Ovary (tissue), 3 donors: ENCODE data around the gene PTPRH.
"Not testable (repeated sequence)": the region's sequence is repeated elsewhere in the genome, so short reads cannot be mapped to it uniquely, and the experiment has no call there.

Source experiments
- POLR2A ChIP-seq: fragments of 450-650 bp; IDR thresholded peaks from one replicate; pipeline ENCODE4 v1.6.1; 2017; ENCODE audit warnings: antibody characterized with exemption, mild to moderate bottlenecking, moderate library complexity
- TF ChIP-seq, protein P1 (sequence below), 3 donors: fragments of 450-650 bp in 2 of 3; fragments of 200-600 bp in 1 of 3; IDR thresholded peaks; one replicate each; pipeline versions ENCODE4 v1.5.1 to v1.8.0; 2016 to 2022; ENCODE audit warnings: antibody characterized with exemption in 3 of 3, mild to moderate bottlenecking in 1 of 3
- donor health status: DM: no; HTN: no; CAD: no.

DNA sequence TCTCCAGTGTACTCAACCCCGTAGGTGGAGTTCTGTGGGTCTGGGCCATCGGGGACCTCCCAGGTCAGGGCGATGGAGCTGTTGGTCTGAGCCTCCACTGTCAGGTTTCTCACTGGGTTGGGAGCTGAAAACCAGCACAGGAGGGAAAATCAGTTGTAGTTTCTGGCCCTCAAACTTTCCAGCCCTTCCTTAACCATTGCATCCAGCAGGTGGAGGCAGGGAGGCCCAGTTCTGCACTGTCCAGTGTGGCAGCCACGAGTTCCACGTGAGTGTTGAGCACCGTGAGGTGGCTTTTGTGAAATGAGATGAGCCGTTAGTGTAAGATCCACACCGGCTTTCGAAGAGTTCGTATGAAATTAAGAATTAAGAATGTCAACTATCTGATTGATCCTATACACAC lies 7.1 kb downstream of the PTPRH start:
- TF ChIP-seq, protein P1, sequence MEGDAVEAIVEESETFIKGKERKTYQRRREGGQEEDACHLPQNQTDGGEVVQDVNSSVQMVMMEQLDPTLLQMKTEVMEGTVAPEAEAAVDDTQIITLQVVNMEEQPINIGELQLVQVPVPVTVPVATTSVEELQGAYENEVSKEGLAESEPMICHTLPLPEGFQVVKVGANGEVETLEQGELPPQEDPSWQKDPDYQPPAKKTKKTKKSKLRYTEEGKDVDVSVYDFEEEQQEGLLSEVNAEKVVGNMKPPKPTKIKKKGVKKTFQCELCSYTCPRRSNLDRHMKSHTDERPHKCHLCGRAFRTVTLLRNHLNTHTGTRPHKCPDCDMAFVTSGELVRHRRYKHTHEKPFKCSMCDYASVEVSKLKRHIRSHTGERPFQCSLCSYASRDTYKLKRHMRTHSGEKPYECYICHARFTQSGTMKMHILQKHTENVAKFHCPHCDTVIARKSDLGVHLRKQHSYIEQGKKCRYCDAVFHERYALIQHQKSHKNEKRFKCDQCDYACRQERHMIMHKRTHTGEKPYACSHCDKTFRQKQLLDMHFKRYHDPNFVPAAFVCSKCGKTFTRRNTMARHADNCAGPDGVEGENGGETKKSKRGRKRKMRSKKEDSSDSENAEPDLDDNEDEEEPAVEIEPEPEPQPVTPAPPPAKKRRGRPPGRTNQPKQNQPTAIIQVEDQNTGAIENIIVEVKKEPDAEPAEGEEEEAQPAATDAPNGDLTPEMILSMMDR (IDR thresholded peaks at IDR 0.05), result not testable (repeated sequence)
- TF ChIP-seq POLR2A, result not testable (repeated sequence)
